Fibroblast of mammary gland (primary cell): Measurements from ENCODE around the gene KRTAP10-3.
"Not testable (repeated sequence)": the region's sequence is repeated elsewhere in the genome, so short reads cannot be mapped to it uniquely, and the experiment has no call there.

Experiments
- DNase-seq: peaks from one replicate; pipeline ENCODE4 v3.0.0-alpha.2; 2010; ENCODE audit warnings: low read depth
- H3K4me3 ChIP-seq: 2 replicates; pipeline ENCODE4 v1.5.1; 2011; ENCODE audit warnings: low read depth, mild to moderate bottlenecking, low read length, moderate library complexity; ENCODE audit not compliant: control insufficient read depth
- TF ChIP-seq, protein P1 (sequence below): conservative IDR thresholded peaks from 2 replicates; pipeline ENCODE4 v1.5.1; 2011; ENCODE audit warnings: low read depth, low read length, inconsistent platforms; ENCODE audit not compliant: control insufficient read depth, insufficient read depth

The KRTAP10-3 gene

DNA sequence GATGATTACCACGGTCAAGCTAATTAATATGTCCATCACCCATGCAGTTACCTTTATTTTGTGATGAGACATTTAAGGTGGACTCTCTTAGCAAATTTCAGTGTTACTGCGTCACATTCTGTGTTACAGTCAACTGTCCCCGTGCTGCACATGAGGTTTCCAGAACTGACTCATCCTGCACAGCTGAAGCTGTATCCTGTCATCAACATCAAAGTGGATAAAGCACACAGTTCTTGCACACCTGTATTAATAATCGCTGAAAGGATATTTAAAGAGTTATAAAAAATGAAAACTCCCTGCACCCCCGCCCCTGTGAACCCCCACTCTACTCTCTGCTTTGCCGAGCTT, 25.2 kb upstream of the KRTAP10-3 start:
- H3K4me3 ChIP-seq: no peak overlapping the region
- DNase-seq: no peak
- TF ChIP-seq, protein P1, sequence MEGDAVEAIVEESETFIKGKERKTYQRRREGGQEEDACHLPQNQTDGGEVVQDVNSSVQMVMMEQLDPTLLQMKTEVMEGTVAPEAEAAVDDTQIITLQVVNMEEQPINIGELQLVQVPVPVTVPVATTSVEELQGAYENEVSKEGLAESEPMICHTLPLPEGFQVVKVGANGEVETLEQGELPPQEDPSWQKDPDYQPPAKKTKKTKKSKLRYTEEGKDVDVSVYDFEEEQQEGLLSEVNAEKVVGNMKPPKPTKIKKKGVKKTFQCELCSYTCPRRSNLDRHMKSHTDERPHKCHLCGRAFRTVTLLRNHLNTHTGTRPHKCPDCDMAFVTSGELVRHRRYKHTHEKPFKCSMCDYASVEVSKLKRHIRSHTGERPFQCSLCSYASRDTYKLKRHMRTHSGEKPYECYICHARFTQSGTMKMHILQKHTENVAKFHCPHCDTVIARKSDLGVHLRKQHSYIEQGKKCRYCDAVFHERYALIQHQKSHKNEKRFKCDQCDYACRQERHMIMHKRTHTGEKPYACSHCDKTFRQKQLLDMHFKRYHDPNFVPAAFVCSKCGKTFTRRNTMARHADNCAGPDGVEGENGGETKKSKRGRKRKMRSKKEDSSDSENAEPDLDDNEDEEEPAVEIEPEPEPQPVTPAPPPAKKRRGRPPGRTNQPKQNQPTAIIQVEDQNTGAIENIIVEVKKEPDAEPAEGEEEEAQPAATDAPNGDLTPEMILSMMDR: no peak

DNA sequence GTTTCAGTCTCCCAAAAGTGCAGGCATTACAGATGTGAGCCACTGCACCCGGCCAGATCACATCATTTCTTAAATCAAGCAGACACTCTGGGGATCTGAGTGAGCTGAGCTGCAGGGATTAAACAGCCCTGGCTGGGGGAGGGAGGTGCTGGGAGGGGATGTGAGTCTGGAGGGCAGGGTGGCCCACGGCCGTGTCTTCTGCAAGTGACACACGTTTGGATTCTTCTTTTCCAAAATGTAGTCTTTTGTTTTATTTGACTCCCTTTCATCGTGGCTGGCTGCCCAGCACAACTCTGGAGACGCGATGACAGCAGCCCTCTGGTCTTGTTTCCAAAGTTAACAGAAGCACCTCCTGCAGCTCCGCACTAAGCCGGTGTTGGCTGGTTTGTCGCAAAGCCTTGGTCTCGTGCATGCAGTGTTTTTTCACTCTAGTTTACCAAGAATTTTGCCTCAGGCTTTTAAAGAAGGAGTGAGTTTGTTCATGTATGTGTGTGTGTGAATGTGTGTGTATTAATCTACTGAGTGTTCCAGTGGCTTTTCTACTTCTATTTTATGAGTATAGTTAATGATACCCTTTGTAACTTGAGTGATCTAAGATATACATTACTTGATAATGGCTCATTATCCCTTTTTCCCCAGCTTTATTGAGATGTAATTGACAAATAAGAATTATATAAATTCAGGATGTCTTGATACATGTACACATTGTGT, 24.6 kb upstream of the KRTAP10-3 start:
- H3K4me3 ChIP-seq: no peak overlapping the region
- DNase-seq: no peak
- TF ChIP-seq, protein P1: no peak

DNA sequence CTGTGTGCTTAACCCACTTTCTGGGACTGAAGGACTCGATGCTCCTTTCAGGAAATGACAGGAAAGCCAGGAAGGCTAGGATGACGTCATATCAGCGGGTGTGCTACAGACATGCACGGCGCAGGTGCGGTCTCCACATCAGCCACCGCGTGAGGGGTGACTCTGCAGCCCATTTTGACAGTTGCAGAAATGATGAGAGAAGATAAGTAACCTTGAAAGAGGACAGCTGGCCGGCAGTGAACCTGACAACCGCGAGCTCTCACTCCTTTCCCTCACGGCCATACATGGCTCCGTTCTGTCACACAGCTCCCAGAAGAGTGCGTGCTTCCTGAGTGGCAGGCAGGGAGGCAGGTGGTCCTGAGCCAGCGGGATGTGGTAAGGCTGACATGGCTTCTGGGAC, 23.5 kb upstream of the KRTAP10-3 start:
- TF ChIP-seq, protein P1: no peak
- DNase-seq: no peak
- no peak overlapping the region for H3K4me3 ChIP-seq

DNA sequence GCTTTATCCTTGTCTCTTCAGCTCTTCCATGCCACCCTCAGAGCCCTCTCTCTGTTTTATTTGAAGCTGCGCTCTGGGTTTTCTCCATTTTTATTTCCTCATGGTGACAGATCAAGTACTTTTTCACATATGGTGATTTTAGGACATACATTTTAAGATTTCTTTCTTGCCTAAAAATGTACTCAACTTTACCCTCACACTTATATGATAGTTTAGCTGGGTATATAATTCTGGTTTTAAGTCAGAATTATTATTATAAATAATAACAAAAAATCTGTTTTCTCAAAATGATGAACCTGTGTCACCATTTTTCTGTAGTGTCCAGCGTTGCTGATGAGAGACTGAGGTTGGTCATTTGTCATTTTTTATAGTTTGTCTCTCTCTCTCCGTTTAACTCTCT, 22.6 kb upstream of the KRTAP10-3 start:
- DNase-seq: no peak
- TF ChIP-seq, protein P1: no peak
- H3K4me3 ChIP-seq: no peak overlapping the region

DNA sequence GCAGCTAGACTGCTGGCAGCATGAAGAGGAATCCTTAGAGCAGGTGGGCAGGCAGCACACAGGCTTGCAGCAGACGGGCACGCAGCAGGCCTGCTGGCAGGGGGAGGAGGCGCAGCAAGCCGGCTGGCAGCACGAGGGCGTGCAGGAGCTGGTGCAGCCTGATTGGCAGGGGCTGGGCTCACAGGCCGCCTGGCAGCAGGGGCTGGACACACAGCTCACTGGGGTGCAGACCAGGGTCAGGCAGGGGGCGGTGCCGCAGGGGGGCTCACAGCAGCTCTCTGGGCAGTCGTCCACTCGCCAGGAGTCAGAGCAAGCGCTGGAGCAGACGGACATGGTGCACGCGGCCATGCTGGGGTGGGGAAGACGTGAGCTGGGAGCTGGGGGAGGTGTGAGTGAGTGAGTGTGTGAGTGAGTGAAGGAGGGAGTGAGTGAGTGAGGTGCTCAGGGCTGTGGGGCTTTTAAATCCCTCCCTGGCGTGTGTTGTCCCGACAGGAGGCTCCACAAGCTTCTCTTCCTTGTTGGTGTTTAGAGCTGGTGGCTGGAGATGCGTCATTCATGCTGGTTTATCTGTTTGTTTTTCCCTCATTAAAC, 21.7 kb upstream of the KRTAP10-3 start, which contains the start of gene KRTAP10-5:
Gene KRTAP10-5 (minus strand): TSS at position 374 of the 591 bp plus-strand sequence. CDS start 26 bp downstream, at position 348.
- DNase-seq: not testable (repeated sequence)

DNA sequence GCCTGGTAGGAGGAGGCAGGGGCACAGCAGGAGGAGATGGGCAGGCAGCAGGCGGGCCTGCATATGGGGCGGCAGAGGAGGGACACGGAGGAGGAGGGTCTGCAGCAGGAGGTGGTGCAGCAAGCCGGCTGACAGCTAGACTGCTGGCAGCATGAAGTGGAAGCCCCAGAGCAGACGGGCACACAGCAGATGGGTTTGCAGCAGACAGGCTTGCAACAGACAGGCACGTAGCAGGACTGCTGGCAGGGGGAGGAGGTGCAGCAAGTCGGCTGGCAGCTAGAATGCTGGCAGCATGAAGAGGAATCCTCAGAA, 21.2 kb upstream of the KRTAP10-3 start:
- TF ChIP-seq, protein P1: no peak
- no peak overlapping the region for H3K4me3 ChIP-seq
- DNase-seq: no peak

More for the DNA sequence above, 21.7 kb upstream of the KRTAP10-3 start, which contains the start of gene KRTAP10-5:
- not testable (repeated sequence) for H3K4me3 ChIP-seq

DNA sequence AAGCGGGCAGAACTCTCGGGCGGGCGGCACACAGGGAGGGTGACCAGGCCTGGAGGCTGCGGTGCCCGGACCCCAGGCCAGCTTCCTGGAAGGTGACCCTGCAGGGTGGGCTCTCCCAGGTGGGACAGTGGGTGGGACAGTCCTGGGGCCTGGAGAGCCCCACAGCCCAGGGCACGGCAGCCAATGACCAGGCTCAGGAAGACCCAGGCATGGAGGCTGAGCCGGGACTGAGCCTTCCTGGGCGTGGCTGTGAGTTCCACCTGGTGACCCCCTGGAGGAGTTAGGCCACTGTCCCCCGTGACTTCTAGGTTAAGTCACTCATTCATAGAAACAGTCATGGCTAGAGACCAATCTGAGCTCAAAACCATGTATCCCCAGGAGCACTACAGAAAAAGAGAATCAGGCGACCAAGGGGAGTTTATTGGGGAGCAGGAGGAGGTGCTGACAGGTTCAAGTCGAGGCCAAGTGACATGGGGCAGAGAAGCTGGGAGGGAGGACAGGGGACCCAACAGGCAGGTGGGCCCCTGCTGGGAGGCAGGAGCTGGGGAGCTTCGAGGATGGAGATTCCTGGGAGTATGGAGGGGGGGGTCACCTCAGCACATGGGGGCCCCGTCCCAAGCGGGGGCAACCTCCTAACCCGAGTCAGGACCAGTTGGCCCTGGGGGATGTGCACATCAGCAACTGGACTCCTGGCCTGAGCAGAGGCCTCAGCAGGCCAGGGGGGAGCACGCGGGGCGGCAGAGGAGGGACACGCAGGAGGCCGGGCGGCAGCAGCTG, 20.6 kb upstream of the KRTAP10-3 start:
- TF ChIP-seq, protein P1: no peak
- no peak for DNase-seq
- no peak overlapping the region for H3K4me3 ChIP-seq
